Fibroblast of the aortic adventitia (primary cell): Measurements from ENCODE around the gene NOG. TPM values are rescaled to one million over a fixed set of nuclear protein-coding genes. Genes with fewer than 3 reads are reported as not detected.

Experiments used
- DNase-seq: peaks from one replicate; pipeline ENCODE4 v3.0.0-alpha.2; 2010; ENCODE audit warnings: low read depth
- H3K4me3 ChIP-seq: 2 replicates; pipeline ENCODE4 v1.5.1; 2011; ENCODE audit warnings: low read depth, mild to moderate bottlenecking, control low read depth, low read length, moderate library complexity
- total RNA-seq: library from RNA; depleted of rRNA; stranded (reverse); fragments of >200 nt; gene quantifications from 2 replicates; pipeline ENCODE4 v1.2.3, GENCODE V29; 2012; ENCODE audit warnings: low replicate concordance
- TF ChIP-seq, protein P1 (sequence below): IDR thresholded peaks from 2 replicates; pipeline ENCODE4 v1.5.1; 2011; ENCODE audit warnings: mild to moderate bottlenecking, low read length, control low read depth, inconsistent platforms; ENCODE audit not compliant: insufficient read depth

Gene NOG
- total RNA-seq, 1 donor, result not detected

- DNase-seq, result no peak
- no peak overlapping the region for H3K4me3 ChIP-seq
- TF ChIP-seq, protein P1, sequence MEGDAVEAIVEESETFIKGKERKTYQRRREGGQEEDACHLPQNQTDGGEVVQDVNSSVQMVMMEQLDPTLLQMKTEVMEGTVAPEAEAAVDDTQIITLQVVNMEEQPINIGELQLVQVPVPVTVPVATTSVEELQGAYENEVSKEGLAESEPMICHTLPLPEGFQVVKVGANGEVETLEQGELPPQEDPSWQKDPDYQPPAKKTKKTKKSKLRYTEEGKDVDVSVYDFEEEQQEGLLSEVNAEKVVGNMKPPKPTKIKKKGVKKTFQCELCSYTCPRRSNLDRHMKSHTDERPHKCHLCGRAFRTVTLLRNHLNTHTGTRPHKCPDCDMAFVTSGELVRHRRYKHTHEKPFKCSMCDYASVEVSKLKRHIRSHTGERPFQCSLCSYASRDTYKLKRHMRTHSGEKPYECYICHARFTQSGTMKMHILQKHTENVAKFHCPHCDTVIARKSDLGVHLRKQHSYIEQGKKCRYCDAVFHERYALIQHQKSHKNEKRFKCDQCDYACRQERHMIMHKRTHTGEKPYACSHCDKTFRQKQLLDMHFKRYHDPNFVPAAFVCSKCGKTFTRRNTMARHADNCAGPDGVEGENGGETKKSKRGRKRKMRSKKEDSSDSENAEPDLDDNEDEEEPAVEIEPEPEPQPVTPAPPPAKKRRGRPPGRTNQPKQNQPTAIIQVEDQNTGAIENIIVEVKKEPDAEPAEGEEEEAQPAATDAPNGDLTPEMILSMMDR, result no peak
Observed at GRCh38 chr17:56613131-56613530, 19.6 kb downstream of the NOG start.

- no peak overlapping the region for H3K4me3 ChIP-seq
- TF ChIP-seq, protein P1, result no peak
- no peak for DNase-seq
Observed at GRCh38 chr17:56614522-56614921, 21.0 kb downstream of the NOG start.

- TF ChIP-seq, protein P1, result no peak
- H3K4me3 ChIP-seq, result no peak overlapping the region
- DNase-seq, result no peak
Observed at GRCh38 chr17:56616239-56616638, 22.7 kb downstream of the NOG start.

DNA sequence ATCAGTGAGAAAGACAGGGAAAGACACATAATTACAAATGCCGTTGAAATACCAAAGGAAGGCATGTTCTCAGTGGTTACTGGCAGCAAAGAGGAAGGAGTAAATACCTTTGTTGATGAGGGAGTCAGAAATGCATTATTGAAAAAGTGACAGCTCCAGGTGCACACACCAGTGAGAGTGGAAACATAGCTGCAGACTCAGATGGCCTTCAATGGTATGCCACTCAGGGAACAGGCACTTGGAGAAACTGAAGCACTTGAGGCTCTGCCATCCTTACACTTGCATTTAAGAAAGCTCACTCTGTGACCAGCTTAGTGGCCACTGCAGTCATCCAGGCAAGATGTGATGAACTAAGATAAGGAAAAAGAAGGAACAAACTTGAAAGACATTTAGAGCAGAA lies 29.9 kb downstream of the NOG start:
- no peak overlapping the region for H3K4me3 ChIP-seq
- TF ChIP-seq, protein P1, result no peak
- DNase-seq, result no peak

- DNase-seq, result no peak
- TF ChIP-seq, protein P1, result no peak
- no peak overlapping the region for H3K4me3 ChIP-seq
Observed at GRCh38 chr17:56624309-56624708, 30.8 kb downstream of the NOG start.

DNA sequence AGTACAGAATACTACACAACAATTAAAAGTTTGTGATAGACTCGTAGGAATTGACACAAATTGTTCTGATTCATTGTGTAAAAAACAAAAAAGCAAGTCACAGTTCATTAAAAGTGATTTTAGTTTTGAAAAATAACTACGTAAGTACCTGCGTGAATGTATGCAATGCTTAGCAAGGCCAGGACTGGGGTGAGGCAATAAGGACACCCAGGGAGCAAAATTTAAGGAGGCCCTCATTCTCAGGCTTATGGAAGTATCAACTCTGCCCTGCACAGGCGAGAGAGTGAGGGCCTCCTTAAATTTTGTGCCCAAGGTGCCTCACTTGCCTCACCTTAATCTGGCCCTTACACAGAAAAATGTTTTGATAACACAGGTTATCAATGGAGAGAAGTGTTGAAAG lies 31.4 kb downstream of the NOG start:
- no peak for DNase-seq
- TF ChIP-seq, protein P1, result no peak
- H3K4me3 ChIP-seq, result no peak overlapping the region

GRCh38 chr17:56629531-56630075 lies 36.1 kb downstream of the NOG start:
- TF ChIP-seq, protein P1, result peak; percentile 26
- peak; percentile 3 for DNase-seq

More at GRCh38 chr17:56629531-56630075, 36.1 kb downstream of the NOG start:
- H3K4me3 ChIP-seq, result no peak overlapping the region
